Measurements from ENCODE around the gene AHCYL1.

DNA sequence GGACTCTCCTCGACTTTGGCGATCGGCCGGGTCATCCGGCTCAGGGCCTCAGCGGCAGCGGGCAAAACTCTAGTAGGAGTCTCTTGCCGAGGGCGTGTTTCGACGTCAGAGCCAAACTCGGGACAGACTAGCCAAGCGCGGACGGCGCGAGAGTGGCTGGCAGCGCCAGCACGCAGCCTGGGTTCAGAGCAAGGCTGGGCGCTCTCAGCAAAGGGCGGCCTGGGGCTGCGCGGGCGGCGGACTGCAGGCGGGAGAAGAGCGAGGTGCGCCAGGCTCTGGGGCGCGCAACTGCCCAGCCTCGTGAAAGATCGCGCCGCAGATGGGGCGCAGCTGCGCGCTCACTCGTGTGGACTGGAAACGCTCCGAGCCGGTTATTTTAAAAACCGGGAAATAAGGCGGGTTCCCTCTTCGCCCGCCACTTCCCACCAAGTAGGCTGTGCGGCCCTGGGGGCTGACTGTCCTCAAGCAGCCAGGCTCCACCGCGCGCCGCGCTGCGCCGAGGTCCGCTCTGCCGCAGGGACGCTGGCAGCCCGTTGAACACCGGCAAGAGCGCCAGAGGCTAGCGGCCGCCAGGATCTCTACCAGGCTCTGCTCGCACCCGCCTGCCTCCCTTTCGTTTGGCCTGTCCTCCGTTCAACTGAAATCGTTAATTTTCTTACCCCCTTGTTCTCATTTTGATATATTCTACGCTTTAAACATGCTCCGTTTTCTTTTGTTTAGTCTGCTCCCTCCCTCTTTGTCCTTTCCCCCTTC lies 83.5 kb downstream of the AHCYL1 start:
- TF ChIP-seq POLR2A (IDR thresholded peaks at IDR 0.05; ENCODE audit: low read depth, low read length): no peak
- TF ChIP-seq POLR2AphosphoS5 (IDR thresholded peaks at IDR 0.05; ENCODE audit: low read depth, low read length): no peak
- TF ChIP-seq TAF1 (IDR thresholded peaks at IDR 0.05; ENCODE audit: borderline replicate concordance, low read depth, low read length): no peak
